Right atrium auricular region (tissue), 2 donors: ENCODE results near the gene TCF25. TPM values are rescaled to one million over a fixed set of nuclear protein-coding genes. Genes with fewer than 3 reads are reported as not detected.

Experiments used
- DNase-seq: peaks from one replicate; pipeline ENCODE4 v3.0.0-alpha.2; 2019; ENCODE audit warnings: low spot score
- H3K27ac ChIP-seq, 2 donors: fragments of 200-600 bp; sonication (generic); 1 replicate in 1 of 2; 2 replicates in 1 of 2; pipeline ENCODE4 v1.5.1; 2016 to 2019
- H3K27me3 ChIP-seq, 2 donors: fragments of 200-600 bp; sonication (generic); one replicate each; pipeline versions ENCODE4 v1.5.1 to v1.6.0; 2017 to 2019
- H3K36me3 ChIP-seq: fragments of 200-600 bp; sonication (generic); one replicate; pipeline ENCODE4 v1.5.1; 2016
- H3K4me1 ChIP-seq, 2 donors: fragments of 200-600 bp; sonication (generic); one replicate each; pipeline versions ENCODE4 v1.5.1 to v1.6.0; 2017 to 2019
- H3K4me3 ChIP-seq, 2 donors: fragments of 200-600 bp; sonication (generic); 1 replicate in 1 of 2; 2 replicates in 1 of 2; pipeline ENCODE4 v1.5.1; 2017 to 2019; ENCODE audit warnings: mild to moderate bottlenecking in 1 of 2, moderate library complexity in 1 of 2
- H3K9me3 ChIP-seq, 2 donors: fragments of 200-600 bp; sonication (generic); one replicate each; pipeline ENCODE4 v1.5.1; 2019
- CTCF ChIP-seq, 2 donors: fragments of 200-600 bp; sonication (generic); IDR thresholded peaks; one replicate each; pipeline ENCODE4 v1.5.1; 2019; ENCODE audit warnings: antibody characterized with exemption in 2 of 2
- total RNA-seq, 2 donors: library from RNA; depleted of rRNA; stranded (reverse); fragments of >200 nt; gene quantifications; one replicate each; pipeline ENCODE4 v1.1.0, GENCODE V29; 2016

Gene TCF25
- total RNA-seq, 2 donors from 2014 or later: 91.8 to 108 TPM

- no peak overlapping the region for H3K4me3 ChIP-seq
- H3K27ac ChIP-seq: no peak overlapping the region
- H3K27me3 ChIP-seq: no peaks in the 10 kb centered on the region
- no peaks in the 10 kb centered on the region for H3K9me3 ChIP-seq
- no peak for TF ChIP-seq CTCF (IDR thresholded peaks at IDR 0.05)
- no peaks in the 10 kb centered on the region for H3K36me3 ChIP-seq
- DNase-seq: no peak
- H3K4me1 ChIP-seq: peaks cover 0 to 8% of the 10 kb centered on the region in 2 donors
Measured at GRCh38 chr16:89861648-89862047, 11.7 kb upstream of the TCF25 start.

- Histone ChIP-seq H3K9me3 (peaks cover 0 to 2% of the 10 kb centered on the region in 2 donors), H3K4me3 (no peak overlapping the region), H3K36me3 (no peaks in the 10 kb centered on the region), H3K4me1 (peaks cover 0 to 8% of the 10 kb centered on the region in 2 donors), H3K27me3 (no peaks in the 10 kb centered on the region), H3K27ac (no peak overlapping the region)
- TF ChIP-seq CTCF (IDR thresholded peaks at IDR 0.05): no peak
- DNase-seq: no peak
Measured at GRCh38 chr16:89862732-89863131, 10.7 kb upstream of the TCF25 start.

GRCh38 chr16:89863741-89864526, 9.5 kb upstream of the TCF25 start:
- Histone ChIP-seq H3K4me1 (peaks cover 0 to 8% of the 10 kb centered on the region in 2 donors), H3K4me3 (no peak overlapping the region), H3K9me3 (peaks cover 0 to 7% of the 10 kb centered on the region in 2 donors), H3K27ac (peak overlapping the region; percentile 36 to 51), H3K36me3 (no peaks in the 10 kb centered on the region), H3K27me3 (no peaks in the 10 kb centered on the region)
- no peak for TF ChIP-seq CTCF (IDR thresholded peaks at IDR 0.05)
- no peak for DNase-seq

- DNase-seq: no peak
- no peaks in the 10 kb centered on the region for H3K27me3 ChIP-seq
- no peak for TF ChIP-seq CTCF (IDR thresholded peaks at IDR 0.05)
- no peaks in the 10 kb centered on the region for H3K36me3 ChIP-seq
- peak overlapping the region; percentile 32 to 51 for H3K27ac ChIP-seq
- peaks cover 0 to 7% of the 10 kb centered on the region in 2 donors for H3K9me3 ChIP-seq
- H3K4me3 ChIP-seq: no peak overlapping the region
- H3K4me1 ChIP-seq: peaks cover 0 to 8% of the 10 kb centered on the region in 2 donors
Measured at GRCh38 chr16:89864527-89864820, 8.9 kb upstream of the TCF25 start.

- no peak overlapping the region for H3K4me3 ChIP-seq
- TF ChIP-seq CTCF (IDR thresholded peaks at IDR 0.05): no peak
- H3K4me1 ChIP-seq: peaks cover 0 to 14% of the 10 kb centered on the region in 2 donors
Measured at GRCh38 chr16:89867918-89868317, 5.5 kb upstream of the TCF25 start.

GRCh38 chr16:89869911-89870310, 3.5 kb upstream of the TCF25 start:
- H3K4me3 ChIP-seq: no peak overlapping the region
- no peak for TF ChIP-seq CTCF (IDR thresholded peaks at IDR 0.05)
- peaks cover 0 to 16% of the 10 kb centered on the region in 2 donors for H3K4me1 ChIP-seq
- no peak overlapping the region for H3K27ac ChIP-seq
- no peak for DNase-seq
- peaks cover 3% of the 10 kb centered on the region for H3K36me3 ChIP-seq
- no peaks in the 10 kb centered on the region for H3K27me3 ChIP-seq
- H3K9me3 ChIP-seq: peaks cover 0 to 7% of the 10 kb centered on the region in 2 donors

More at GRCh38 chr16:89867918-89868317, 5.5 kb upstream of the TCF25 start:
- Histone ChIP-seq H3K27me3 (no peaks in the 10 kb centered on the region), H3K9me3 (peaks cover 0 to 7% of the 10 kb centered on the region in 2 donors), H3K36me3 (no peaks in the 10 kb centered on the region), H3K27ac (no peak overlapping the region)
- DNase-seq: no peak
